Ascending aorta (tissue), 2 donors: Measurements from ENCODE around the gene ARHGAP25. TPM values are rescaled to one million over a fixed set of nuclear protein-coding genes. Genes with fewer than 3 reads are reported as not detected.
A peak's percentile ranks its signal among the peaks of the same experiment; 100 is the strongest.

Experiments
- DNase-seq, 2 donors: peaks; one replicate each; pipeline ENCODE4 v3.0.0-alpha.2; 2019; ENCODE audit warnings: low spot score in 2 of 2
- H3K27ac ChIP-seq, 2 donors: fragments of 200-600 bp; sonication (generic); one replicate each; pipeline ENCODE4 v1.5.1; 2016 to 2017; ENCODE audit warnings: mild to moderate bottlenecking in 1 of 2
- H3K27me3 ChIP-seq: fragments of 200-600 bp; sonication (generic); one replicate; pipeline ENCODE4 v1.5.1; 2017
- H3K36me3 ChIP-seq, 2 donors: fragments of 200-600 bp; sonication (generic); one replicate each; pipeline ENCODE4 v1.5.1; 2016
- H3K4me1 ChIP-seq, 2 donors: fragments of 200-600 bp; sonication (generic); one replicate each; pipeline ENCODE4 v1.5.1; 2016 to 2017; ENCODE audit warnings: mild to moderate bottlenecking in 1 of 2
- H3K4me3 ChIP-seq, 2 donors: fragments of 200-600 bp; sonication (generic); one replicate each; pipeline ENCODE4 v1.5.1; 2016 to 2017; ENCODE audit warnings: mild to moderate bottlenecking in 1 of 2
- H3K9me3 ChIP-seq, 2 donors: fragments of 200-600 bp; sonication (generic); one replicate each; pipeline ENCODE4 v1.5.1; 2016
- CTCF ChIP-seq, 3 experiments: fragments of 200-600 bp in 2 of 3; fragments of 450-650 bp in 1 of 3; sonication (generic) in 2 of 3; IDR thresholded peaks; one replicate each; pipeline ENCODE4 v1.5.1; 2016 to 2019; ENCODE audit warnings: antibody characterized with exemption in 3 of 3, mild to moderate bottlenecking in 1 of 3, moderate library complexity in 1 of 3
- intact Hi-C: fragments of 100-400 bp; cut with DNase I; formaldehyde crosslinking; loops from one replicate; pipeline ENCODE4 v1.15.1; 2023
- total RNA-seq: library from RNA; depleted of rRNA; stranded (reverse); fragments of >200 nt; gene quantifications from one replicate; pipeline ENCODE4 v1.1.0, GENCODE V29; 2016

The ARHGAP25 gene
- total RNA-seq, 1 donor from 2014 or later, result 8.3 TPM

GRCh38 chr2:68714866-68715265, 19.7 kb upstream of the ARHGAP25 start:
- H3K36me3 ChIP-seq, result no peaks in the 10 kb centered on the region
- no peak for TF ChIP-seq CTCF (IDR thresholded peaks at IDR 0.05)
- intact Hi-C loops, result loop anchor here (2.0 kb wide), 1 partner anchor 252 kb away; no protein-coding TSS in a partner anchor
- peaks cover 0 to under 1% of the 10 kb centered on the region in 2 donors for H3K4me1 ChIP-seq
- H3K4me3 ChIP-seq, result no peak overlapping the region
- peak; percentile 62 to 72 for DNase-seq
- H3K27me3 ChIP-seq, result no peaks in the 10 kb centered on the region
- no peaks in the 10 kb centered on the region for H3K9me3 ChIP-seq
- no peak overlapping the region for H3K27ac ChIP-seq

- DNase-seq, result no peak
- H3K27me3 ChIP-seq, result no peaks in the 10 kb centered on the region
- H3K4me1 ChIP-seq, result no peaks in the 10 kb centered on the region
- H3K36me3 ChIP-seq, result no peaks in the 10 kb centered on the region
- H3K9me3 ChIP-seq, result no peaks in the 10 kb centered on the region
- intact Hi-C loops, result loop anchor here (2.0 kb wide), 1 partner anchor 253 kb away; no protein-coding TSS in a partner anchor
- TF ChIP-seq CTCF (IDR thresholded peaks at IDR 0.05), result peak in 2 of 3 experiments; percentile 36 to 55
- H3K4me3 ChIP-seq, result no peak overlapping the region
- no peak overlapping the region for H3K27ac ChIP-seq
Observed at GRCh38 chr2:68715353-68716041, 19.1 kb upstream of the ARHGAP25 start.

- Histone ChIP-seq H3K4me1 (no peaks in the 10 kb centered on the region), H3K9me3 (no peaks in the 10 kb centered on the region), H3K36me3 (no peaks in the 10 kb centered on the region), H3K27ac (no peak overlapping the region), H3K27me3 (no peaks in the 10 kb centered on the region), H3K4me3 (no peak overlapping the region)
- no peak for DNase-seq
- TF ChIP-seq CTCF (IDR thresholded peaks at IDR 0.05), result no peak
- intact Hi-C loops, result no loop called here
Observed at GRCh38 chr2:68716604-68717304, 17.9 kb upstream of the ARHGAP25 start.

- Histone ChIP-seq H3K36me3 (no peaks in the 10 kb centered on the region), H3K9me3 (no peaks in the 10 kb centered on the region), H3K27me3 (no peaks in the 10 kb centered on the region), H3K4me1 (no peaks in the 10 kb centered on the region), H3K4me3 (no peak overlapping the region), H3K27ac (no peak overlapping the region)
- DNase-seq, result no peak
- no peak for TF ChIP-seq CTCF (IDR thresholded peaks at IDR 0.05)
- intact Hi-C loops, result no loop called here
Observed at GRCh38 chr2:68717305-68717661, 17.3 kb upstream of the ARHGAP25 start.

GRCh38 chr2:68719912-68720311, 14.7 kb upstream of the ARHGAP25 start:
- intact Hi-C loops, result no loop called here
- no peak for TF ChIP-seq CTCF (IDR thresholded peaks at IDR 0.05)
- no peaks in the 10 kb centered on the region for H3K9me3 ChIP-seq

More at GRCh38 chr2:68719912-68720311, 14.7 kb upstream of the ARHGAP25 start:
- Histone ChIP-seq H3K27me3 (no peaks in the 10 kb centered on the region), H3K36me3 (no peaks in the 10 kb centered on the region), H3K27ac (no peak overlapping the region), H3K4me3 (no peak overlapping the region), H3K4me1 (no peaks in the 10 kb centered on the region)
- no peak for DNase-seq
